Measurements from ENCODE around the gene LRRC42.

LRRC42 gene

DNA sequence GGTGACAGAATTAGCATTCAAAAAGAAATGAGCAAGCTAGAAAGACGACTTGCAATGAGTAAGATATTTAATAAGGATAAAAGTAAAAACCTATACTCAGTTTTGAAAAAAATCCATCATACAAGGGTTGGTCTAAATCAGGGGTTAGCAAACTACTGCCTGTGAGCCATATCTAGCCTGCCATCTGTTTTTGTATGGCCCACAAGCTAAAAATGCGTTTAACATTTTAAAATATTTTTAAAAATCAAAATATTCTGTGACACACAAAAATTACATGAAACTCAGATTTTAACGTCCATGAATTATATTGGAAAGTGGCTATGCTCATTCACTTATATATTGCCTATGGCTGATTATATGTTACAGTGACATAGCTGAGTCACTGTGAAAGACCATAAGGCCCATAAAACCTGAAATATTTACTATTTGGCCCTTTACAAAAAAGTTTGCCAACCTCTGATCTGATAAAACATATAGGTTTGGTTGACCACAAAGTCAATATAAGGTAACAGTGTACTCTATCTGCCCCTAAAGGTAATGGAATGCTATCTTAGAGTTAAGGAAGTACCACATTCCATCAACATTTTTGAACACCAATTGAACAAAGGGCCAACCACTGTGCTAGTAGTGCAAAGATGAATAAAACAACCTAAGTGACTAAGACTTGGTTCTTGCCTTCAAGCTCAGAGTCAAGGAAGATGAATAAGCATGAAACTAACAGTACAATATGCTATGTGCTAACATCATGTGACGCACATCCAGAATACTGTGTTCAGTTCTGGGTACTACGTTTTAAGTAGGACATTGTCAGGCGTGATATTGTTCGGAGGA lies 3.8 kb upstream of the LRRC42 start:
- DNase-seq (ENCODE audit: low read depth in 3 of 3), result no peak

DNA sequence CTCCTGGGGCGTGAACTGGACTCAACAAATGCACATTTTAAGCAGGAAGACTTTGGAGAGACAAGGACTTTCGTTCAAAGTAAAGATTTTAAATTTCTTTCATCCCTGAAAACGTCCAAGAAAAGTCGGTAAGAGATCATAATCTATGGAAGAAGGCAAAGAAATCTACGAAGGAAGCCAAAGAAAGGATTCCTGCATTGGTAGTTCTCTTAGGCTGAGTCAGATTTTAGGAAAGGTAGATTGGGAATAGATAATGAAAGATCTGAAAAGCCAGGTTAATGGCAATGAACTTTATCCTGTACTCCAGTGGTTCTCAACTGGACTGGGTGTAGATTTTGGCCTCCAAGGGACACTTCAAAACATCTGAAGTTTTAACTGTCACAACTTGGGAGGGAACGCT lies 3.1 kb upstream of the LRRC42 start:
- DNase-seq (ENCODE audit: low read depth in 3 of 3), result no peak

DNA sequence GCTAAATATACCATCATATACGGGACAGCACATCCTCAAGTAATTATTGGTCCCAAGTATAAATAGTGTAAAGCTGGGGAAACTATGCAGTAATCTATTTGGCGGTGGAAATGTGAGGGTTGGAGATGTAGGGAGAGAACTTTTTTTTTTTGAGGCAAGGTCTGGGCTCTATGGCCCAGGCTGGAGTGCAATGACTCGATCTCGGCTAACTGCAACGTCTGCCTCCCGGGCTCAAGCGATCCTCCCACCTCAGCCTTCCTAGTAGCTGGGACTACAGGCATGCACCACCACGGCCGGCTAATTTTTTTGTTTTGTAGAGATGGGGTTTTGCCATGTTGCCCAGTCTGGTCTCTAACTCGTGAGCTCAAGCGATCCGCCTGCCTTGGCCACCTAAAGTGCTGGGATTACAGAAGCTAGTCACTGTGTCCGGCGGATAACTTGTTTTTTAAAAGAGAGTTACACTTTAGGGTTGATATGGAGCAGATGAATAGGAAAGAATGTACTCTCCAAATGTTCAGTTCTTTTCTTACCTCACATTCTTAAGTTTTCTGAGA lies 2.6 kb upstream of the LRRC42 start:
- DNase-seq (ENCODE audit: low read depth in 3 of 3), result no peak

DNA sequence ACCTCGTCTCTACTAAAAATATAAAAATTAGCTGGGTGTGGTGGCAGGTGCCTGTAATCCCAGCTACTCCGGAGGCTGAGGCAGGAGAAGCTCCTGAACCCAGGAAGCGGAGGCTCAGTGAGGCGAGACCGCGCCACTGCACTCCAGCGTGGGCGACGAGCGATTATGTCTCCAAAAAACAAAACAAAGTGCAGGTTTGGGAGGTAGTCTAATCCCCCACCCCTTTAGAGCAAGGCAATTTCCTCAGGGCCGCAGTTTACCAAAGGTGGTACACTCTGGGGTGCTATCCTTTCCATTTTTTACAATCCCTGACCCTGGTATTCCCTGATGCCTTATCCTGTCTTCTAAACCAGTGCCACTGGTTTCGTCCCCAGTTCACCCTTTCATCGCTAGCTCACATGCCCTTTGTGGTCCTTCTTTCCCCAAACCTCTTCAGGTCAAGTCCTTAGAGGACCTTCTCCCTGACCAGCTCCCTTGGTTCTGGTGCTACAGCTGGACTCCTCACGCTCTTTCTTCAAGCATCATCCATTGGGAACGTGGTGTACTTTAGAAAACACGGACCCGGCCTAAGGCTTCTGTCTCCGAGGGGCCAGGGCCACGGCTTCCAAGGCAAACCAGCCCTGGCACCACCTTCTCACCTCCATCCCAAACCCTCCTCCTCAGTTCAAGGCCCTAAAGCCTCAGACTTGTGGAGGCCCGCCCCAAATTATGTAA lies 1.5 kb upstream of the LRRC42 start:
- DNase-seq (ENCODE audit: low read depth in 3 of 3), result no peak

DNA sequence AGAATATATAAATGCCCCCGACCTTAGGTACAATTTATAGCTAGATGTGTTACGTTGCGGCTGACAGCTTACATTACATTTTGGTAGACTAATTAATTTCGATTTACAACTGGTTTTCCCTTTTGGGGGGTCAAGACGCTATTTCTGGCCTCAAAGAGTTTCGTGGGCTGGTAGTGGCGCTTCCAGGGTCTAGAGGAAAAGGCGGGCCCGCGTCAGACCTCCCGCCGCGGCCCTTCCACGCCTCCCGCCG lies 1.0 kb upstream of the LRRC42 start:
- no peak for DNase-seq (ENCODE audit: low read depth in 3 of 3)

DNA sequence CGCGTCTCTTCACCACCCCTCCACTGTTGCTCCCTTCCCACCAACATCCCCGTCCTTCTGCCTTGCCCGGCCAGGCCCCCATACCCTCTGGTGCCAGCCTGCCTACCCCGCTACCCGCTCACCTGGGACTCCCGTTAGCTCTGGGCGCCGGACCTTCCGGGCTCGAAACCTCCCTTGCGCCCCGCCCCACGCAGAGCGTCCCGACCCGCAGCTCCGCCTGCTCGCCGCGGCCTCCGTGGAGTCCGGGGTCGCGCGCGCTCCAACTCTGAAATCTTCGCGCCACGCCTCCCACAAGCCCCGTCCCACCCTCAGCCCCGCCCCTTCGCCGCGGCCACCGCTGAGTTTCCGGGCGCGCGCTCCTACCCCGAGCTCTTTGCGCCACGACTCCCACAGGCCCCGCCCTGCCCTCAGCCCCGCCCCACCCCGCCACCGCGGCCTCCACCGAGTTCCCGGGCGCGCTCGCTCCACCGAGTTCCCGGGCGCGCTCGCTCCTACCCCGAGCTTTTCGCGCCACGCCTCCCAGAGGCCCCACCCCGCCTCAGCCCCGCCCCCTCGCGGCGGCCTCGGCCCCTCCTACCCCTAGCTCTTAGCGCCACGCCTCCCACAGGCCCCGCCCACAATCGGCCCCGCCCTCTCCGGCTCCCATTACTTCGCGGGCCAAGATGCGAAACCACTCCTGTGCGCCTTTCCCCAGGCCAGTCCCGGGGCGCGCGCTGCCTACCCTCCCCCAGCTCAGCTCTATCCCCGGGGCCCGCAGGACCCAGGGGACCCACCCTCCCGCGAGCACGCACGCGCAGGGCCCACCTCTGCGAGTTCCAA lies 508 bp upstream of the LRRC42 start, which contains the start of gene IFT25:
IFT25 (minus strand) TSS at position 267 of the 819 bp plus-strand sequence. CDS start 5,617 bp downstream, outside the sequence.
- peak; percentile 95 to 99 (median 98) for DNase-seq (ENCODE audit: low read depth in 3 of 3)

DNA sequence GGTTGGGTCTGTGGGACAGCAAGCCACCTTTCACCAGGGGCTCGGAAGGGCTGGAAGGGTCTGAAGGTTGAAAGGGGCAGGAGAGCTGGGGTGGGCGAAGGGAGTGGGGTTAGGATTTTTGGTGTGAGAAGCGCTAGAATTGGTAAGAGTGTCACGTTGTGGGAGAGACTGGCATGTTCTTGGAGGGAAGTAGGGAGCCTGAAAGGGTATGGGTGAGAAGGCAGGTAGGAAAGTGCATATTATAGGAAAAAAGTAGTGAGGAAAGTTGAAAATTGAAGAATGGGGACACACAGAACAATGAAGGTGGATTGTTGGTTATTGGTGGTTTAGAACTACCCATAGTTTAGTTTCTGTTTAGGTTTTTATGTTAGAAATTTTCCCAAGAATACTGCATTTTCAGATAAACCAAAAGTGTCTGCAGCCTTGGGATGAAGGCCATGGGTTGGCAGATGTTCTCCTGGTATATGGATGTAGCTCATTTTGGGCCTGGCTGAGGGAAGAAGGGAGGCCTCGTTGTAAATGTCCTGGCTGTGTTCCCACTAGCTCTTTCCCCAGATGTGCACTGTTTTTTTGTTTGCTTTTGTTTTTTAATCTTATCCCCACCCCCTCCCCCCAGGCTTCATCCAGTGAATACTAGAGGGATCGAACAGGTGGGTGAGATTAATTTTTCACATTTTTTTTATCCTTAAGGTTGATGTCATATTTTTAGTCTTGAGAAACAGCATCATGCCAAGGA lies 1.2 kb downstream of the LRRC42 start:
- DNase-seq (ENCODE audit: low read depth in 3 of 3), result no peak

DNA sequence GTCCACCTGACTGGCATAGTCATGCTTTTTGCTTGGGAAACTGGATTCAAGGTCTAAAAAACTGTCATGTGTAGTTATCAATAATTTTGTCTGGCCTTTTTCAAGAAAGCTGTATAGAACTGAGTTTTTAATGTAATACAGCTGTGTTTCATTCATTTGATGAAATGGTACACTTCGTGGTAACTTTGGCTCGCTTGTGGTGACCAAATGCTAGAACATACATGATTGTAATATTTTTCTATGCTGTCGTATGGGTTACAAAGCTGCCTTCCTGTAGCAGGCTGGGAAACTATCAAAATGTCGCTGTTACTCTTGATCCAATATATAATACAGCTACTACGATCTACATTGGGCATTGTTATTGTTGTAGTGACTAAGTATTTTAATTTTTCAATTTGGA lies 2.1 kb downstream of the LRRC42 start:
- DNase-seq (ENCODE audit: low read depth in 3 of 3), result no peak

DNA sequence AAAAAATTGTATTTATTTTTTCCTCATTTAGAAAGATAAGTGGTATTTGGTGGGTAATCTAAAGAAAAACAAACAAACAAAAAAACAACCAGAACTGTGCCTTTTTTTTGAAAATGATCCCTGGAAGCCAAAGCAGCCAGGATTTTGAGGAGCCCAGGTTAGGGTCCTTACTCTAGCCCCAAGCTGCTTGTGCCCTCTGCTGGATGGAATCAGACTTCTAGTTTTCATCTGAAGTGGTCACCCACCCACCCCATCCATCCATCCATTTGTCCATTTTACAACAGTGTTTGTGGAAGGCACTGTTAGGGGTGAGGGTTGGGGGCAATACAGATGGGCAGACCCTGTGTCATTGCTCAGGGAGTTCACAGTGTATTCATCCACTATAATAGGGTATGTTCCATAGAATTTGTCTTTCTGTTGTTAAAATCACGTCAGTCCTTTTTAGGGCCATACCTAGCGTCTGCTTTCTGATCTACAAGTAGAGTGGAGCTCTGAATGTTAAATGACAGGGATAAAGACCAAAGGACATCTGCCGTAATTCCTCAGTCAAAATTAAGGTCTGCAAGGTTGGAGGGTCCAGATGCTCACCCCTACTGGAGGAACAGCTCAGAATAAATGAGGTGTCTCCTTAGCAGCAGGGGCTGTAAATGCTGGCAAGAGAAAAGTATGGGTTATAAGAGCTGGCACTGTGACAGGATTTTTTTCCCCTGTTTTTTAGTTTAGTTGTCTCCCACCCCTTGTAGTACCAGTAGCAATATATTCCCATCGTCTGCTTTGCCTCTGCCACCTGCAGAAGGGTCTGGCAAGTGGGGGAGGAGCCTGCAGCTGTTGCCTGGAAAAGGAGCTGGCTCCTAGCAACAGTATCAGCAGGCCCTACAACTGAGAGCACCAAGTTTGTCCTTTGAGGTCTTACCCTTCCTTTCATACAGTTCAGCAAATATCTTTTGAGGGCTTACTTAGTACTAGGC lies 3.2 kb downstream of the LRRC42 start:
- DNase-seq (ENCODE audit: low read depth in 3 of 3), result no peak

DNA sequence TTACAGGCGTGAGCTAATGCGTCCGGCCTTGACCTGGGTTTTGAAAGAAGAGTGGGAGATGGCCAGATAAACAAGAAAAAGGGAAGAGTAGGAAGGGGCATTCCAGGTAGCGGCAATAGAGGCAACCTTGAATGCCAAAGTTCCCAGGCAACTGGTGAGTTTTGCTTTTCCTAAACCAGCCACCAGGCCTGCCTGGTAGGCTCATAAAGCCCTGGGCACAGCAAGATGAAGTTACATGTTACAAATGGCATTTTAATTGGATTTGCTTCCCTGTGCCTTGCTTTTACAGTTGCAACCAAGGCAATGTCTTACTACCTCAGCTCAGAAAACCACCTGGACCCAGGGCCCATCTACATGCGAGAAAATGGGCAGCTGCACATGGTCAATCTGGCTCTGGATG lies 5.5 kb downstream of the LRRC42 start:
- no peak for DNase-seq (ENCODE audit: low read depth in 3 of 3)

DNA sequence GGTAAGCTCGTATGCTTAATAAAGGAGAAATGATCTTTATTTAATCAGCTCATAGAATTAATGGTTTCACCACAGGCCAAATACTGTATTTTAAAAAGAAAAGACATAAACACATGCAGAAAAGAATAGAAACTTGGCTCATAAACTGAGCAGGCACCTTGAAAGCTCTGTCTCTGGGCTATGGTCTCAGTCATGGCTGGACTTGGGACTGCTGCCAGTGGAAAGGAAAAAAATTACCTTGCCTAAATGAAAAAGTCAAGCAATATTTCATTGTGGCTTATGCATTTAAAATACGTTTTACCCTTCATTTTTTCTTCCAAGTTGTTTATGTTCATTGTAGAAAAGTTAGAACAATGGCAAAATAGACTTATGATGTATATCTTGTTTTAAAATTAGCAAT lies 8.0 kb downstream of the LRRC42 start:
- no peak for DNase-seq (ENCODE audit: low read depth in 3 of 3)

DNA sequence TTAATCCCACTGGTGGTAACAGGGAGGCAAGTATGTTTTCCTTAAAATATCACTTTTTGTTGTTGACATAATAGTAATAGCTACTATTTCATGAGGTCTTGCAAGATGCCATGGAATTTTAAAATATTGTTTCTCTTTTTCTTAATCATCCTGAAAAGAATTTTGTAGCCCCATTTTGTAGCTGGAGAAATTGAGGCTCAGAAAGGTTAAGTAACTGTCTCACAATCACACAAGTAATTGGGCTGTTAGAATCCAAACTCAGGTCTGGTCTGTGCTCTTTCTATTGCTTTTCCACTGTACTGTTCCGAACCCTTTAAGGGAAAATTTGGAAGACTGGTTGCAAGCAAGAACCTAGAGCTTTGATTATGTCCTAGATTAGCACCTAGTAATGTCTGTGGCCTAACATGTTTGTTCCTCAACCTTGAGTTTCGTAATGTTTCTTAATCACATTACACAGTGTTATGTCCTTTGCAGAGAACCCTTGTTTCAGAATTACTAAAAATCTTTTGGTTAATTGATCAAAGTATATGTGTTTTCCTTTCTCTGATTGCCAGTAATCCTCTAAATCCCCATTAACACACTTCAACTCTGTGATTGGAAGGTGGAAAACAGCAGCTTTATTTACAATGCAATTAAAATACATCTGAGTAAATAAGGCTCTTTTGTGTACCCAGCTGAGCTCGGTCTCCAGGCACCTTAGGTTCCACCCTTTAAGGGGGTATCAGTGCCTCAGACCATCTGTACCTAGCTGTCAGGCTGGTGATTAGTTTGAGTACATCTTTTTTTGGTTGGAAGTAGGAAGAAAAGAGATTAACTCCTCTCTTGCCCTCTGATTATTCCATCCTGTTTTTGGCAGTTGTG lies 10.4 kb downstream of the LRRC42 start:
- DNase-seq (ENCODE audit: low read depth in 3 of 3), result no peak

DNA sequence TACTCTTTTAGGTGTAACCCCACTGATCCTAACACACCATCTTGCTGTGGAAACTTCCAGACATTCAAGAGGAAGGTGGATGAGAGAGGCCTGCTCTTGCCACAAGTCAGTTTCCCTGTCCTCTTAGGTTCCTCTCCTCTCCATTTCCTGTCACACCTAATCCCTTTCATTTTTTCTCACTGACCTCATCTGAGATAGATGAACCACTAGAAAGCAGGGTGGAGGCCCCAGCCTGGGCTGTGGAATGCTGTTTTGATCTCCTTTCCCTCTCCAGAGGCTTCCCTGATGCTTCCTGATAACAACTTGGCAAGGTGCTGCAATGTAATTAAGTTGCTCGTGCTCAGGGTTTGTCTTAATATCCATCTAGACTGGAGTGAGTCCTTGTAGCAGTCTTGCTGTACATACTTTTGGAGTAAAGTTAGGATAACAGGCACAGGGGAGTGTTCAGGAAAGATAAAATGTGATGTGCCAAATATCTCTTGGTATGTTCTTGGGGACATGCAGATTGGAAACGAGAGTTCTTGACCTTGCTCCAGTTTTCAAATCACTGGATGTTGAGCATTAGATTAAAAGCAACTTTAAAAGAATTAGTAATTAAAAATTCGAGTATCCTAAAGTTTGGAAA lies 11.2 kb downstream of the LRRC42 start:
- DNase-seq (ENCODE audit: low read depth in 3 of 3), result no peak

DNA sequence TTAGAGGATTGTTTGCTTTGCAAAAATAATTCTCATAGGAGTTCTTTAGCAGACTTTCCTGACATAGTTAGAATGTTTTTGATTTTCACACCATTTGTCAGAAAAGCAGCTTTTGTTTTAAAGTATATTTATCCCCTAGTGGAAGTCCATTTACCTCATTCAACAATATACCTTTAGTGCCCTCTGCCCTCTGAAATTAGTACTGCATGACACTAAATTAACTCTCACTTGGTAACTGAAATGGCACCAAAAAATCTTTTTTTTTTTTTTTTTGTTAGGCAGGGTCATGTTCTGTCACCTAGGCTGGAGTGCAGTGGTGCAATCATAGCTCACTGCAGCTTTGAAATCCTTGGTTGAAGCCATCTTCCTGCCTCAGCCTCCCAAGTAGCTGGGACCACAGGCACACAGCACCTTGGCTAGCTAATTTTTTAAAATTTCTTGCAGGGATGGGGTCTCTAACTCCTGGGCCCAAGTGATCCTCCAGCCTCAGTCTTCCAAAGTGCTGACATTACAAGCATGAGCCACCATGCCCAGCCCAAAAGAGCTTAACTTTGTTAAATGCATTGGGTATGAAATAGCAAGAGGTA lies 13.6 kb downstream of the LRRC42 start:
- no peak for DNase-seq (ENCODE audit: low read depth in 3 of 3)

DNA sequence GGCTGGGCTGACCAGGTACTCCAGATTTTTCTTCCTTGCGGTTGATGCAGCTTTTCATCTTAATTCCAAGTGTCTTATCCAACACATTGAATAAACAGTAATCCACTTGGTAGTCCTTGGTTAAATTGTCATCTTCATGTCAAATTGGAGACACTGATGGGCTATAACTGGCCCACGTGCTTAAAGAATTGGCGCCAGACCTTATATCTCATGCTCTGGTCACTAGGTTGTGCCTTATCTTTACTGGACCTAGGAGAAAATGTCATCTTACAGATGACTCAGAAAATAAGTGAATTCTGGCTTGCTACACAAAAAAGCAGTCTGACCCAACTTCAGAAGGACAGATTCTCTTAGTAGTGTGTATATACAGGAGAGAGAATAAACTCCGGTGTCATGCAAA lies 16.2 kb downstream of the LRRC42 start:
- DNase-seq (ENCODE audit: low read depth in 3 of 3), result no peak

DNA sequence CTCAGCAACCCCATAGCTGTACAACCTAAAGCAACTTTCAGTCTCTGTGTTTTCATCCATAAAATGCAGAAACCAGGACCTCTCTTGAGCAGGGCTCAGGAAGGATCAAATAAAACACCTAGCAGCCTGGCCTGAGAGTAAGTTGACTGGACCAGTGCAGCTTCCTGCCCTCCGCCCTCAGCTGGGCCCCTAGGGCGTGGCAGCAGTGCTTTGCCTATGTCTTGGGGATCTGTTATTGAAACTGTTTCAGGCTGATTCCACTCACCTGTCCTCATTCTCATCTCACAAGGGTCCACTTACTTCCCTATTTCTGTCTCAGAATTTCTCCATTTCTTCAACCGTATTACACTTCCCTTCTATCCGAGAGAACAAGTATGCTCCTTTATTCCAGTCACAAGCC lies 17.3 kb downstream of the LRRC42 start:
- DNase-seq (ENCODE audit: low read depth in 3 of 3), result no peak

DNA sequence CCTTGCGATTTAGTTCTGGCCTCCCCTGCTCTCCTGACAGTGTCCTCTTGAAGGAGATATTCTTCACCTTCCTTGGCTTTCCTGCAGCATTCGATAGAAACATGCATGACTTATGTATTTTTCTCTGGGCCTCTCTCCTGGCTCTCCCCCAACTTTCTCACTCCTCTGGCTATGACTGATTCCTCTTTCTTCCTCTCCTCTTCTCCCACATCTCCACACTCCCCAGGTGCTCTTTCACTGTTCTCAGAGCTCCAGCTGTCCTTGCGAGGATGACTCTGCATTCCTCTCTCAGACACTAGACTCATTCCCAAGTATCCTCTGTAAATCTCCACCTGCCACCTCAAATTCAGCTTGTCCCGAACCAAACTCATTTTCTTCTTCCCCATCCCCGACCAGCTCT lies 18.0 kb downstream of the LRRC42 start:
- no peak for DNase-seq (ENCODE audit: low read depth in 3 of 3)

DNA sequence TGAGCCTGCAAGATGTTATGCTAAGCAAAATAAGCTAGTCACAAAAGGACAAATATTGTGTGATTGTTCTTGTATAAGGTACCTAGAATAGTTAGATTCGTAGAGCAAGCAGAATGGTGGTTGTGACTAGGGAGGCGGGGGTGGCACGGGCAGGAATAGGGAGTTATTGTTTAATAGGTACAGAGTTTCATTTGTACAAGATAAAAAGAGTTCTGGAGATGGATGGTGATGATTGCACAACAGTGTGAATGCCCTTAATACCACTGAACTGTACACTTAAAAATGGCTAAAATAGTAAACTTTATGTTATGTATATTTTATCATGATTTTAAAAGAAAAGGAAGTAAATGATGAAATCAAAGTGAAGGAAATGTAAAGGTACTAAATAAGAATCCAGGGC lies 20.6 kb downstream of the LRRC42 start:
- no peak for DNase-seq (ENCODE audit: low read depth in 3 of 3)

Measured in stimulated activated CD4-positive, alpha-beta T cell treated with anti-CD3 and anti-CD28 coated beads, TNF-alpha, amount 100 ng/mL, for 48 hours (primary cell).